NCI-H460 (cell line): Measurements from ENCODE around the gene NCKAP5. TPM values are rescaled to one million over a fixed set of nuclear protein-coding genes. Genes with fewer than 3 reads are reported as not detected.

ENCODE experiments used
- DNase-seq: peaks from one replicate; pipeline ENCODE4 v3.0.0-alpha.2; 2016; ENCODE audit warnings: low read depth; ENCODE audit errors: extremely low read depth
- total RNA-seq: library from RNA; depleted of rRNA; stranded (reverse); fragments of >200 nt; shearing (Covaris generic); gene quantifications from 2 replicates; pipeline ENCODE4 v1.2.3, GENCODE V29; 2014

NCKAP5 gene
- total RNA-seq, 1 experiment from 2014 or later, result 10.0 TPM

DNA sequence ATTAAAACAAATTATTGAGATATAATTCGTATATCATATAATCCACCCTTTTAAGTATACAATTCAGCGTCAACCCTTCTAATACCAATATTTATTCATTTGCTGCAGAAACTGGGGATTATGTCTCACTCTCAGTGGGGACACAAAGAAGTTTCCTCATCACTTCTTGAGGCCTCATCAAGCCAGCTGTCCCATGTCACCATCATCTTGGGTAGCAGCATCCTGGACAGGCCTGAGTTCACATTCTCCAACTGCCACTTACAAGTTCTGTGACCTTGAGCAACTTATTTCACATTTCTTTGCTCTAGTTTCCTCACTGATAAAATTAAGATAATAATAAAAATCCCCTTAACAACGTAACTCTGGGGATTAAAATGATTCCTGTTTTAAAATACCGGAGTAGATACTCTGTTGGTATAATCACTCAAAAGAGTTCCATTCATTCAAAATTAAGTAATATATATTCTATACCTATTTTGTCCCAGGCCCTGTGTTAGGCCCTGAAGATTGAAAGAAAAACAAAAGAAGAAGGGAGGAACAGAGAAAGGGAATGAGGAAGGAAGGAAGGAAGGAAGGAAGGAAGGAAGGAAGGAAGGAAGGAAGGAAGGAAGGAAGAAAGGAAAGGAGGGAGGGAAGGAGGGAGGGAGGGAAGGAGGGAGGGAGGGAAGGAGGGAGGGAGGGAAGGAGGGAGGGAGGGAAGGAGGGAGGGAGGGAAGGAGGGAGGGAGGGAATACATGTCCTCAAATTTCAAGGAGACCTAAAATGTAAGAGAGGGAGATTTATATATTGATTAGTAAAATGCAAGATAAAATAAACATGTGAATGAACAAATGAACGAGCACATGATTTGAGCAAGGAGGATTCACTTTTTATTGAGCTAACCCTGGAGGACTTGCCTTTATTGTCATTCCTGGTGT is 42.4 kb downstream of the NCKAP5 start:
- no peak for DNase-seq

DNA sequence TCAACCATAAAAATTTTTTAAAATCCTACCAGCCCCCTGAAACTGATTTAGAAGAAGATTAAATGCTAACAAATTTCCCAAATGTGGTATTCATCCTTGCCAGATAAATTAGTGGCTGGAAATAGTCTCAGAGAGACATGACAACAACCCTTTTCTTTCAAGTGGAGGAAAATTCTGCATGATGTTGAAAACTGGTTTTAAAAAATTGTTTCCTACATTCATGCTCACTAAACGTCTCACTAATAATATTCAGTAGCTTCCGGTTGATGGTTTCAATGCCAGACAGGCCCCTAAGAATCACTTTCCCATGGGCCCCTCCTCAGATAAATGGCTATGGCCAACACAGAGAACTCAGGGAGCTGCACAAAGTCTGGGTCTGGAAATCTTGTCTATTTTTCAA is 43.2 kb downstream of the NCKAP5 start:
- DNase-seq, result no peak

DNA sequence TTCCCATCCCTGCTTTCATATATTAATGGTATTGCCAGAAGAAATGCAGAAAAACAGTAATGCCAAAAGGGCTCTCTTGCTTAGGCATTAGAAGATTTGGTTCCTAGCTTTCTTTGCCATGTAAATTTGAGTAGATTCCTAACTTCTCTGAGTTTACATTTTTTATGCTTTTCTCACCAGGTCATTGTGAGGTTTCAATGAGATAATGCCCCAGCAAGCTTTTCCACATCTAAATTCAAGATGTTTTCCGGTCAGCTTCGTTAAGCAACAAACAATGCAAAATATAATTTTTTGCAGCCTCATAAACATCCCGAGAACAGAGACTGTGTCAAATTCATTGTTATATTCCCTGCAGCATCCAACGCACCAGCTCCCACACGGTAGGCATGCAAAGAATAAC is 44.9 kb downstream of the NCKAP5 start:
- no peak for DNase-seq

DNA sequence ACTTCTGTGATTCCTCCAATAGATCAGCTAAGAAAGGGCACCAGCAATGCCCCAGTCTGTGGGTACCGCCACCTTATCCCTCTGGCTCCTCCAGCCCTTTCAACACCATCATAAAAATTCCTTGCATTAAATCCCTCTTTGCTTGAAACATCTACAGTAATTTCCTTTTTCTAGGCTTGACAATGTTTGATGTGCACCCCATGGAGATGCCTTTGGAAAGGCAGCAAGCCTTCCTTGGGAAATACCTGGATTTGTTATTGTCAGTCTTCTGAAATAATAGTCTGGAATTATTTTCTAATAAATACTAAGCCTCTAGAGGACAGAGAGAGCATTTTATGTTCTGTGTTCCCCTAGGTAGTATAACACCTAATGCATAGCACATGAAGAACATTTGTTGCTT is 46.1 kb downstream of the NCKAP5 start:
- DNase-seq, result no peak

DNA sequence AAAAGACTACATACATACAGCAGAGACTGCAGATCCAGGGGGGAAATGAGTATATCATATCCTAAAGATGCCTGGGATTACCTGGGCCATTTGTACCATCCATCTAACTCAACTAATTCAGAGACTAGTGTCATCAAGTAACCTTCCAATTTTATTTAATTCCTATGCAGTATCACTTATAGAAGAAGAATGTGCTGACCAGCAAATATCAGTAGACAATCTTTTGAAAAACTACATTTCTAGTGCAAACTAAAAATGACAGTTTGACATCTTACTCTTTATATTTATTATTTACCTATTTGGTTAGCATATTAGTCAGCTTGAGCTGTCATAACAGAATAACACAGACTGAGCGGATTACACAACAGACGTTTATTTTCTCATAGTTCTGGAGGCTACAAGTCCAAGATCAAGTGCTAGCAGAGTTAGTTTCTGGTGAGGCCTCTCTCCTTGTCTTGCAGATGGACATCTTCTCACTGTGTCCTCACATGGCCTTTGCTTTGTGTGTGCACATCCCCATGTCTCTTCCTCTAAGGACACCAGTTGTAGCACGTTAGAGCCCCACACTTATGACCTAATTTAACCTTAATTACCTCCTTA is 47.0 kb downstream of the NCKAP5 start:
- peak; percentile 19 for DNase-seq

DNA sequence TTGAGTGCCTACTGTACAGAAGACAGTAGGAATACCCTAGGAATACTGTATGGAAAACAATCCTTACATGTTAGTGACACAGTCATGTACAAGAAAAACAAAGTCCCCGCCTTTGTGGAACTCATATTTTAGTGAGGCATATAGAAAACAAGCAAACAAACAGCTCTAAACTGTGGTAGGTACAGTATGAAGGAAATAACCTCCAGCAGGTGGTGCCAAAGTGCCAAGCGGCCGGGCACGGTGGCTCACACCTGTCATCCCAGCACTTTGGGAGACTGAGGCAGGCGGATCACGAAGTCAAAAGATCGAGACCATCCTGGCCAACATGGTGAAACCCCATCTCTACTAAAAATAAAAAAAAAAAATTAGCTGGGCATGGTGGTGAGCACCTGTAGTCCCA is 48.6 kb downstream of the NCKAP5 start:
- DNase-seq, result peak; percentile 11

DNA sequence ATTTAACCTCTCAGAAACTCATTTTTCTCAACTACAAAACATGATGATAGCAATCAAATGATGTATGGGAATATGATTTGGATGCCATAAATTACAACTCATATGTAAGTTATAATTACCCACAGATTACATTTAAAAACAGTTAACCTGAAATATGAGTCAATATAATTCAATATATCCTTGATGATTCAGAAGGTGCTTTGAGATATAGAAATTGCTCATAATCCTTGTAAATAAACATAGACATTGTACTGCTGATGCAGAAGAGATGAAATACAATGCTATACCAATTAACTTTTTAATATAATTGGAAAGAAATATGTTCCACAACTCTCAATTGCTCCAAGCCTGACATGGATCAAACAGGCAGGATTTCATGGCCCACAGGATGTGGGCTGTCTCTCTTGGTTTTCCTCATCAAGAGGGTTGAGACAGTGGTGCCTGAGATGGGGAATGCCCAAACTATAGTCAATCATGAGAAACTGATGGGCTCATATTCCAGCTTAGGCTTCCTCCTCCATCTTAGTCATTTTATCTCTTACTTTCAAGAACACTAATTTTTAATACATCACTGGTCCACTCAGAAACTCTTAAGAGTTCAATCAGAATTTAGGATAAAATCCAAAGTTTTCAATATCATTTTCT is 49.4 kb downstream of the NCKAP5 start:
- DNase-seq, result no peak

DNA sequence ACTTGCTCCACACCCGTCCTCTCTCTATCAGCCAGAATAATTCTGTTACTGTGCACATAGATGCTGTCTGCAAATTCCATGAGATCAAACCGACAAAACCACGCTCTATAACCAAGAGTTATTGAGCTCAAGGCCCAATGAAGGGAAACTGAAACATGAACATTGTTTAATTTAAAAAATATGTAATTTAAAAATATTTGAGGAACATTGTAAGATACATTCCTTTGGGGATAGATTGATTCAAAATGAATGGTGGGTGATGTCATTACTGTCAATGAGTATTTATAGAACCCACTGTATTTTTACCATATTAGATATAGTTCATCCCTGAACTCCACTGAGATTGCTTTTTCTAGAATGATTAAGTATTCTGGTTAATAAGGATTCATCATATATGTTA is 50.4 kb downstream of the NCKAP5 start:
- DNase-seq, result no peak

DNA sequence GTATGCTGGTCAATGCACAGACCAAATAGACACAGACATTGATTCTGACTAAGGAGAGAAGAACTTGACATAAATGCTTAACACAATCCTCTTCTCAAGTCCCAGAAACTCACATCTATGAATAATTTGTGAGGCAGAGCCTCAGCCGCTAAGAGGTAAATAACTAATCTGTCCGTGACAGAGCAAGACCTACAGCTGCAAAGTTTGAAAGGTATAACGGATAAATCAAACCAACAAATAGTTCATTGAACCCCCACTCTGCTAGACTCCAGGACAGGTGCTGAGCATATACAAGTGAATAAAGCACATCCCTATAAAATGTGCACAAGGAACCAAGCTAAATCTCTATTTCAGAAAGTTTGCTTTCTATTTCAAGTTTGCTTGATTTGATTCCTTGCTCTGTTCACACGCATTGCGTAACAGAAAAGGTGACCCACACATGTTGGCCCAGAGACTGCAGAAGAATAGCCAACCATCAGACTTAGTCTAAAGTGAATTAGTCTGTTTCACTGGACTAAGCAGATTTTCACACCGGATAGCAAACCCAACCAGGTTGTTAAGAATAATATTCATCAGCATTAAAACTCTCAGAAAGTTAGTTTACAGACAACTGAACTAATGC is 51.7 kb downstream of the NCKAP5 start:
- DNase-seq, result no peak

DNA sequence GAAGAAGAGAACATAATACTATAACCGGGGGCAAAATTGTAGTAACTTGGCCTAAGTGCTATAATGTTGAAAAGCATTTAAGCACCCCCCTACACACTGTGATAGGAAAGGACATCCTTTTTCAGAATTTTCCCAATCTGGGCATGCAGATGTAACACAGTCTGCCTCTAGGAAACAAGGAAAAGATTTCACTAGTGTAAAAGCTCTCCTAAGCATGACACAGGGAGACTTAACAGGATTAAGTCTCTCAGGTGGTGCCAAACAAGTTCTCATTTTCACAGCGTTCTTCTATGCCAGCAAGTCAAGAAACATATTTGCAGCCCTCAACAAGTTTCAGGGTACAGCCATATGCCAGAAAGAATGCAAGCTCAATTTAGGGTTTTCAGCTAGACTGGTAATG is 53.0 kb downstream of the NCKAP5 start:
- no peak for DNase-seq

DNA sequence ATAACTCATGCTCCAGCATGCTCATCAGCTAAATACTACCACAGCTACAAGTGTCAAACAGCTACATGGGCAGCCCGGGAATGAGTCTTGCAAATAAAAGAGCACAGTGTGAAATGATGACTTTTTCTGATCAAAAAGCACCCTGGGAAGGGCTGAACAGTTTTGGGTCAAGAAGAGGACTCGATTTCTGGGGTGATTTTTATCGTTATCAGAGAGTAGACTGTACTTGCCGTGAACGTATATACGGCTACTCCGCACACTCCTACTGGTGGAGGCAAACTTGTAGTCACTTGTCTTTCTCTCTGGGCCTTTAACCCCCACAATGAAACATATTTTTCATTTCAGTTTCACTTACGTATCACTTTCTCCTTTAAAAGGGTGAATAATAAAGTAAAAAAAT is 54.4 kb downstream of the NCKAP5 start:
- DNase-seq, result no peak

DNA sequence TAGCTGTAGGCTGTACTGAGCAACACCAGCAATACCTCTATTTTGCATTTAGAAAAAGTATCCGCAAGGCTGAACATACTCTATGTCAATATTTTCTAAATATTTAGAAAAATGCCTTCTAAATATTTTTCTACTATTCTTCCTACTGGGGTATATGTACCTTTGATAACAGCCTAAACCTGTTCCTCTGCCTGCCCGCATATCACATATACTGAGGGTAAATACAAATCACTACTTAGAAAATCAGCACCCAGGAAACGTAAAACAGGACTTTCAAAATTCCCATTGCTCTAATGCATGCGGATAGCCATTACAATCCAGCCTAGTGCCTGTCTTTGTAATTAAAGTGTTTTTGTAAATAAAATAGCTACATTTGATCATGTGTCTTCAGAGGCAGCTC is 56.1 kb downstream of the NCKAP5 start:
- no peak for DNase-seq

DNA sequence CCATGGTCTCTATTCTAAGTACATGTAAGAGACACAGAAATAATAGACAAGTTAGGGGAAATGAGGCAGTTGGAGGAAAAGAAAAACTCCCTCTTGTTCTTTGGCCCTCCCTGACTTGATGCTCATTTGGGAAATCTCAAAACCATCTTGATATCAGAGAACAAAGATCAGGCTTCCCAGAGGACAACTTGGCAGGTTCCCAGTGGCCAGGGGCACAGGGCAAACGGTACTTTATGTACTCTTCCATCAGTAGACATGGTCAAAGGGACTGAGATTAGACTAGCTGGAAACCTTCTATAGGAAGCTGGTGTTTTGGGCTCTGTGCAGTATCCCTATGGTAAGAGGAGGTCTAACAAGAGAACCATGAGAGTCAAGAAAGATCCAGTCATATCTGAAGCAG is 56.6 kb downstream of the NCKAP5 start:
- no peak for DNase-seq

DNA sequence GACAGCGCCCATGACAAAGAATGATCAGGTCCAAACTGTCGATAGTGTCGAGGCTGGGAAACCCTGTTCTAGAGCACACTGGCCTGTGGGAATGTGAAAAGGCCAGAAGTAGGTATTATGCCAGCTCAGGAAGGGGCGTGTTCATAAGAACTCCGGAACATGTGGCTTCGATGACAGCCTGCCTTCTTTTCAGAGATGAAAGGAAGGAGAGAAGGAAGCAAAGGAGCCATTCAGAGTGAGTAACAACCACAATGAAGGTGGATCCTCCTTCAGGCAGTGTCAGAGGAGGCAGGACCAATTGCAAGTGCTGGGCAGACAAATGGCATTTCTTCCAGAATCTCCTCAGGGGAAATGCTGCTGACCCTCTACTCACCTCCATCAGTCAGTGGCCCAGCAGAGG is 58.5 kb downstream of the NCKAP5 start:
- no peak for DNase-seq

DNA sequence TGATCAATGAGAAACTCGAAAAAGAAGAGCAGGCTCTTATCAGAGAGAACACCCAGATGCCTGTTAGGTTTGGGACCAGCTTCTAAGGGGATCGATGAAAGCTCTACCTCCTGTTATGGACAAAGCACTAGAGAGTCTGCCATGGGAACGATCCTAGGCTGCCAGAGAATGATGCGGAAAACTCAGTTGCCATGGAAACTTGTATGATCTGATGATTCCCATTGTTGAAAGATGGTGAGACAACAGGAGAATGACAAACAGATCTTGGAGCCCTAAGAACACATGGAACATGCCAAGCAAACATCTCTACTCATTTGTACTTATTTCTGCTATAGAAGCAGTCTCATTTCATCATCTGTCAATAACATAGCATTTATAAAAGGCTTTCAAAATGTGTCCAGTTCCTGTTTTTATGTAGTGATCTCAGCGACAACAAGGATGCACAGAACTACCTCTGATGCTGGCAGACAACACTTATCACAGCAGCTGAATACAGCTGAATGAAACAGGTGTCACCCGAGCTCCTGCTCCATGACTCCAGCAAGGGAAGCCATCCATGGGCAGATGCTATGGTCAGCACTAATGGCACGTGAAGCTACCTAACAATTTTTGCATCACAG is 59.6 kb downstream of the NCKAP5 start:
- no peak for DNase-seq

DNA sequence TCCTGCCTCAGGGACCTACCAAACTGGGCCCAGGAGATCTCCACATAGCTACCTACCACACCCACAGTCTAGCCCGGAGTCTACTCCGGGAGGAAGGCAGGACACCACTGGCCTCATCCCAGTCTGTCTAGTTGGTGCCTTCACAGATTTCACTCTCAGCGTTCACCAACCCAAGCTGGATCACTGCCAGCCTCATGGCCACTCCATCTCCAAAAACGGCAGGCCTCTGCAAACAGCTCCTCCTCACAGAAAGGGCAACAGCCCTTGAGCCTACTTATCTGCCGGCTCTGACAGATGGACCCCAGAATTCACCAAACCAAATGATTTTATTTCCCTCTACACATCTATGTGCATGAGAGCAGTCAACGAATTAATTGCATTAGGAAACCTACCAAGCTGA is 61.3 kb downstream of the NCKAP5 start:
- DNase-seq, result no peak

DNA sequence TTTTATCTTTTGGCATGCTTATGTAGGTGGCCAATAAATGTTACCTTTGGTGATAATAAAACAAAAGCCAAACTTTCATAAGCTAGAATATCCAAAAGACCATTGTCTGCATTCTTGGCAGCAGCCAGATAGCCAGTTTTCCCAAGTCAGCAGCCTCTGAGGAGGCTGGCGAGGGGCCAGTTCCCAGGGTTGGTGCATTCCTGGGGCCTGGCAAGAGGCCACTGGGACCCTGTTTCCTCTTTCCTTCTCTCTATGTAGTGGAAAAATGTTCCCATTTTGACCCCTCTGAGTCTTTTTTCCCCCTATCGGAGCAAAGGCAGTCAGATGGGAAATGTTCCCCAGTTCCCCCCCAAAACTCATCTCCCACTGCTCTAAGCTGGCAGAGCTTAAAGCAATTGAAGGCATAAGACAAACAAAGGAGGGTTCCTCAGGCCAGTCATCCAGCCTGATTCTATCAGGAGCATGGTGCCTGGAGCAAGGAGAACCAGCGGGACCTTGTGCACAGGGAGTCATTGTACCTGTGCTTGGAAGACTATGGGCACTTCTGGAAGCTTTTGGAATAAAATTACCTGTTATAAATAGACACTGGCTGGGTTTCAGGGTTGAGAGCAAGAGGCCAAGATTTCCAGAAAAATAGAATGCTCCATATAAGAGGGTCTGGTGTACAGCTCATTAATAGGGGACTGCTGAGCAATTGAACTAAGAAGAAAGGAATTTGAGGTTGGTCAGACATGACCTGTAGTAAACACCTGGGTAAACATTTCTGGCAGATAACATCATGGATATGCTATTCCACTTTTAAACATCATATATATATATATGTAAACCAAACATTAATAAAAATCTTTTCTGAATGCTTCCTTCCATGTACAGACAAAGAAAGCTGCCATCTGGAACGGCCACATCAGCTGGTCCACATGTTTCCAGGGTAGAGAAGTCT is 63.4 kb downstream of the NCKAP5 start:
- DNase-seq, result no peak

DNA sequence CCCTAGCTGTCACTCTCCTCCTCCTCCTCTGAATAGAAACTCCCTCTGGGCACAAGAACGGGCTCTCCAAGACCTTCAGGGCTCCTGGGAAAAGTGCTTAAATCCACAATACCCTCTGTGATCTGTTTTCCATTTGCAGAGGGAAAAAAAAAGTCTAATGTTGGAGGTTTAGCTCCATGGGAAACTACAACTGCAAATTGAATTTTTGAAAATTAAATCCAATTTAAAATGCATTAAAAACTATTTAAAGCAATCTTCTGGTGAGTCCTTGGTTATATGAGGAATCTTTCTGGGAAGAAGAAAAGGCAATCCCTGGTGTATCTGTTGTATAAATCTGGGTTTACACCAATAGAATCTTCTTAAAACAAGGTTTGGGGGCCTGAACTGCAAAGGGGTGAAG is 64.3 kb downstream of the NCKAP5 start:
- no peak for DNase-seq

DNA sequence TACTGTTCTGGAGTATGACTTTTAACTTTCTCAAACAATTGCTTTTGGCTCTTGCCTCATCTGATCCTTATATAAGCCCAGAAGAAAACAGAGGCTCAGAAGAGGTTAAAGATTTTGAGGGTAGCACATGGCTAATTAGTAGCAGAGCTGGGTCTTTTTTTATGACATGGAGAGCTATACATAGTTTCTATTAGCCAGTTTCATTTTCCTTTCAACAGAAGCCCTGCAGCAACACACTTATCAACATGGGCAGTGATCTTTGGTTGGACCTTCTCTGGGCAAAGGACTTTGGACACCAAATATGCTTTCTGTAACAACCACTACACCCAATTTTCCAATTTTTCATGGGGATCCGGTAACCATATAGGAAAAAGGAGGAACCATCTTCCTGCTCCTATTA is 64.9 kb downstream of the NCKAP5 start:
- no peak for DNase-seq

DNA sequence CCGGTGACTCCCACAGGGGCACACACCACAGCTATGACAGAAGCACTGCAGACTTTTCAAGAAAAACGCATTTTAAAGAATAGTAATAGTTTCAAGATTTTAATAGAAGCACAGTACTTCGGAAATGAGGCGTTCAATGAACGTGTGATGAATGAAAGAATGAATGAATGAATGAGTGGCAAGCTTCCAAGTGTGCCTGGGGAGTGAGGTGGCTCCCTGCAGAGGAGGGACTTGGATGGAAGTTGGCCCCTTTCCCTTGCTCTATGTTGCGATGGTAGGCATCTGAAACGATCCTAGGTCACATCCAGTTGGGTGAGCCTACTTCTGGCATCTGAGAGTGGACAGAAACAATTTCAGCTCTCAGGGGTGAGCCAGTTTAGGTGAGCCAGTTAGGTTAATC is 65.6 kb downstream of the NCKAP5 start:
- DNase-seq, result no peak
